OCI-LY3 (cell line): ENCODE data around the gene ENO3.

ENCODE experiments used
- H2AFZ ChIP-seq: fragments of 200-600, 300-600 bp; shearing (Covaris generic); 2 replicates; pipeline ENCODE4 v1.6.0; 2014; ENCODE audit warnings: antibody characterized with exemption, low read depth, low read length
- H3K27ac ChIP-seq: fragments of 200-600, 300-600 bp; sonication (generic); 2 replicates; pipeline ENCODE4 v1.5.1; 2014; ENCODE audit warnings: mild to moderate bottlenecking, low read length, moderate library complexity, mixed read lengths
- H3K27me3 ChIP-seq: fragments of 200-600, 300-600 bp; sonication (generic); 2 replicates; pipeline ENCODE4 v1.6.1; 2014; ENCODE audit warnings: low read depth, low read length, mixed read lengths
- H3K36me3 ChIP-seq: fragments of 200-600, 300-600 bp; sonication (generic); replicated peaks from 2 replicates; pipeline ENCODE3; 2014; ENCODE audit warnings: low read depth, low read length, mixed read lengths
- H3K4me1 ChIP-seq: fragments of 300-600, 200-600 bp; sonication (generic); 2 replicates; pipeline ENCODE4 v1.6.1; 2014; ENCODE audit warnings: low read length, mixed read lengths
- H3K4me2 ChIP-seq: fragments of 200-600, 300-600 bp; sonication (generic); 2 replicates; pipeline ENCODE4 v1.6.1; 2014; ENCODE audit warnings: low read length, mixed read lengths
- H3K4me3 ChIP-seq: fragments of 300-600, 200-600 bp; sonication (generic); 2 replicates; pipeline ENCODE4 v1.5.1; 2014; ENCODE audit warnings: antibody characterized with exemption, mild to moderate bottlenecking, low read length, moderate library complexity
- H3K79me2 ChIP-seq: fragments of 300-600, 200-600 bp; shearing (Covaris generic); 2 replicates; pipeline ENCODE4 v1.6.1; 2014; ENCODE audit warnings: mild to moderate bottlenecking, low read length, mixed read lengths
- H3K9ac ChIP-seq: fragments of 300-600, 200-600 bp; shearing (Covaris generic); 2 replicates; pipeline ENCODE4 v1.6.0; 2014; ENCODE audit warnings: mild to moderate bottlenecking, low read length, moderate library complexity
- H3K9me3 ChIP-seq: fragments of 200-600, 300-600 bp; shearing (Covaris generic); 2 replicates; pipeline ENCODE4 v1.6.1; 2014; ENCODE audit warnings: low read length, mixed read lengths; ENCODE audit not compliant: insufficient read depth
- H4K20me1 ChIP-seq: fragments of 200-600, 300-600 bp; sonication (generic); 2 replicates; pipeline ENCODE4 v1.6.1; 2016; ENCODE audit warnings: low read length, mixed read lengths; ENCODE audit not compliant: insufficient read depth
- CTCF ChIP-seq: fragments of 200-600, 300-600 bp; sonication (generic); IDR thresholded peaks from 2 replicates; pipeline ENCODE4 v1.5.1; 2014; ENCODE audit warnings: antibody characterized with exemption, low read length, low read depth
- EZH2phosphoT487 ChIP-seq: fragments of 200-600 bp; shearing (Covaris generic); IDR thresholded peaks from 2 replicates; pipeline ENCODE4 v1.6.1; 2018; ENCODE audit warnings: antibody characterized with exemption, mixed run types, low read depth

Gene ENO3

GRCh38 chr17:4986403-4986802, 35.5 kb downstream of the ENO3 start:
- H3K4me1 ChIP-seq, result peaks cover 22% of the 10 kb centered on the region
- peak overlapping the region; percentile 98 for H3K4me2 ChIP-seq
- H3K9ac ChIP-seq, result peak overlapping the region; percentile 87

DNA sequence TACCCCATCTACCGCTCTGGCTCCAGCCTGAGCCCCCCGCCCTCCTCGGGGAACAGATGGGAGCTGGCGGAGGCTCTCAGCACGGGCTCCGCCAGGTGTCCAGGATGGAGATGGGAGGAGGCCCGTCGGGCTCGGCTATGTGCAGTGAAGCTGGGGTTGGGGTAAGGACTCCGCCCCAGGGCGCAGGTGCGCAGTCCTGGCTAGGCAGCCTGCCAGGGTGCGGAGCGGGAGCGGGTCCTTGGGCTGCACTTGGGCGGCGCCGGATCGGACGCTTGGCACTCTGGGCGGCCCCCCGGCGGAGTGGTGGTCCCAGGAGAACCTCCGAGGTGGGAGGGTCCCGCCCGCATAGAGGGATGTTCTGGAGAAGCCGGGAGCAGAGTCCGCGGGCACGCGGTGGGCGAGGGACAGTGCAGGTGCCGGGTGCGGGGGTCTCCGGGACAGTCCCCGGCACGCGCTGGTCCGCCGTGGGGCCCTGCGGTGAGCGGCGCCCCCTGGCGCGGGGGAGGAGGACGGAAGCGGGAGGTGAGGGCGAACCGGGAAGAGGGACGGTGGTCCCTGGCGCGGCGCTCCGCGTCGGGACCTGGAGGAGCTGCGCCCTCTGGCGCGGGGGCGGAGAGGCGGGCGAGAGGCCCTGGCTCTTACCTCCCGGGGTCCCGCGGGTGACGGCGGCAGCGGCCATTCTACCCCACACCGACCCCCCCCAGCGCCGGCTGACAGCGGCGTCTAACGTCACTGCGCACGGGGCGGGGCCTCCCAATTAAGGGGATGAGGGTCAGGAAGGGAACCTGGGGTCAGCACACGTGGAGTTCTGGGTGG, 36.2 kb downstream of the ENO3 start, which contains the start of gene CAMTA2:
TSS of gene CAMTA2 (minus strand) at position 725 of the 816 bp plus-strand sequence. CDS start 1,453 bp downstream, outside the sequence.
- peak within 1 kb of the TSS; percentile 76 for H2AFZ ChIP-seq
- TF ChIP-seq EZH2phosphoT487 (no peak), CTCF (peak; percentile 71)
- H3K27me3 ChIP-seq, result no peaks in the 10 kb centered on the region
- H3K4me3 ChIP-seq, result peak within 1 kb of the TSS; percentile 89
- no peaks in the 10 kb centered on the region for H3K36me3 ChIP-seq
- peak within 1 kb of the TSS; percentile 98 for H3K4me2 ChIP-seq
- H4K20me1 ChIP-seq, result no peaks in the 10 kb centered on the region
- peaks cover 18% of the 10 kb centered on the region for H3K4me1 ChIP-seq
- peak within 1 kb of the TSS; percentile 55 for H3K27ac ChIP-seq
- H3K9me3 ChIP-seq, result no peaks in the 10 kb centered on the region
- peaks cover 18% of the 10 kb centered on the region for H3K79me2 ChIP-seq
- H3K9ac ChIP-seq, result peak within 1 kb of the TSS; percentile 87

More at GRCh38 chr17:4986403-4986802, 35.5 kb downstream of the ENO3 start:
- Histone ChIP-seq H3K4me3 (peak overlapping the region; percentile 89), H3K9me3 (no peaks in the 10 kb centered on the region), H3K27ac (peak overlapping the region; percentile 55), H2AFZ (0 out of 2 replicates have a peak overlapping the region, but pooled peaks have one; percentile 76), H3K27me3 (no peaks in the 10 kb centered on the region), H3K36me3 (no peaks in the 10 kb centered on the region), H3K79me2 (peaks cover 18% of the 10 kb centered on the region), H4K20me1 (no peaks in the 10 kb centered on the region)
- TF ChIP-seq EZH2phosphoT487 (no peak), CTCF (no peak)

GRCh38 chr17:4987767-4988567, 37.0 kb downstream of the ENO3 start:
- Histone ChIP-seq H3K9me3 (no peaks in the 10 kb centered on the region), H4K20me1 (no peaks in the 10 kb centered on the region), H3K27me3 (no peaks in the 10 kb centered on the region), H3K4me2 (peak overlapping the region; percentile 98), H3K4me3 (peak overlapping the region; percentile 89), H2AFZ (peak overlapping the region; percentile 76; the same call in 1 of the 2 replicates), H3K4me1 (peaks cover 15% of the 10 kb centered on the region), H3K9ac (peak overlapping the region; percentile 87), H3K79me2 (peaks cover 18% of the 10 kb centered on the region), H3K36me3 (no peaks in the 10 kb centered on the region), H3K27ac (peak overlapping the region; percentile 55)
- TF ChIP-seq EZH2phosphoT487 (no peak), CTCF (no peak)
